HTERT RPE-1 (cell line): ENCODE results near the gene WDR35.
"Not testable (repeated sequence)": the region's sequence is repeated elsewhere in the genome, so short reads cannot be mapped to it uniquely, and the experiment has no call there.

Experiments used
- in situ Hi-C: fragments of 300-500 bp; cut with MboI; formaldehyde crosslinking; loops from 4 replicates; pipeline ENCODE4 v1.14.3; 2020; ENCODE audit warnings: low sequenced_read_pairs

The WDR35 gene

DNA sequence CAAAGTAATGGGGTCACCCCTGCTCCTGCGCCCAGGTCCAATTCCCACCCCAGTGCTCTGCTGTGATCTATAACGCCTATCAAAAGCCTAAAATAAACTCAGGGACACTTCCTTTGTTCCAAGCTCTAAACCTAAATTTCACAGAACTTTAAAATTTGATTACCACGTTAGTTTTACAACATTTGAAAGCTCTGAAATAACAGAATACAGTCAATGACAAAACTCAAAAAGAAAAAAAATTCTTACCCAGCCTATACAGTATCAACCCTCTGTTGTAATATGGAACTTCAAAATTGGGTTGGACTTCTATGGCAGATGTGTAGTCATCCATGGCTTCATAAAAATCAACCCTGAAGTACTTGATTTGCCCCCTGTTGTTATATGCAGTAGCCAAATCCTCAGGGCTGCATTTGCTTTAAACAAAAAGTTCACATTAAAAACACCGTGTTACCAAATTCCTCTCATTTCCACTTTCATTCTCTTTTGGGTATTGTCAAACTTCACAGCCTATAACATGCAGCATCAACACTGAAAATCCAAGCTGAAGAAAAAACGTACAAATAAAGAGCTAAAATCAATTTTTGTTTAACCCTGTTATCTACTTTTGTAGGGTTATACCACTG is 92.2 kb downstream of the WDR35 start:
- in situ Hi-C loops, result no loop called here

DNA sequence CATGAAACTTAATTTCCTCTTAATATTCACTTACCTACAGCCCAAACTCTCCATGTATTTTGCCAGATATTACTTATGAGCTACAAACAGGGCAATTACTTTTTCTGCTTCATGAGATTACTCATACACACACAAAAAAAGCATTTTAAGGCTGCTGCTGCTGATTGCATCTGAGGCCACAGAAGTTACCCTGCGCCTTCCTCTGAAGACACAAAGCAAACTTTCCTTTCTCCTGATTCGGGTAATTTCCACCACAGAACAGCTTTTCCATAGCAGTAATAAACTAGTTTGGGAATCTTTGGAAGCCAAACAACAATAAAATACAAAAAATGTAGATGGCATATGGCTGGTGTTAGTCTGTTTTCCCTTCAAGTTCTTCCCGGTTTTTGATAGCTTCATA is 94.4 kb downstream of the WDR35 start:
- in situ Hi-C loops, result no loop called here

DNA sequence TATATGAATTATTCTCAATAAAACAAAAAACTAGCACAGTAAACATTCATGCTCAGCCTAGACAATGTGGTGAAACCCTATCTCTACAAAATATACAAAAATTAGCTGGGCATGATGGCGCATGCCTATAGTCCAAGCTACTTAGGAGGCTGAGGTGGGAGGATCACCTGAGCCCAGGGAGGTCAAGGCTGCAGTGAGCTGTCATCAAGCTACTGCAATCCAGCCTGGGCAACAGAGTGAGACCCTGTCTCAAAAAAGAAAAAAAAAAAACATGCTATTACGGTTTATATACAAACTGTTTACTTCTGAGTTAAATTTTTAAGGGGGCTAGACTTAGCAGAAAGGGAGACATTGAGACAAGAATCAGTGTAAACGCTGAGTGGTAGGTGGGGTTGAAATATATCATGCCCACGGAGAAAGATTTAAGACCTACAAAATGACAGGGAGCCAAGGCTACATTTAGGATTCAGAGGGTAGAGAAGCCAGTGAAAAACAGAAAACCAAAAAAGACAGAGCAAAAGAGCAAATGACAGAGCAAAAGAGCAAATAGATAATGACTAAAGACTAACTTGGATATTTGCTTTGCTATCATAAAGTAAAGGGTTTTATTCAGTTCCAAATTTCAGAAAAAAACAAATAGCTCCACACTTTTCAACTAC is 95.6 kb downstream of the WDR35 start:
- in situ Hi-C loops, result no loop called here

DNA sequence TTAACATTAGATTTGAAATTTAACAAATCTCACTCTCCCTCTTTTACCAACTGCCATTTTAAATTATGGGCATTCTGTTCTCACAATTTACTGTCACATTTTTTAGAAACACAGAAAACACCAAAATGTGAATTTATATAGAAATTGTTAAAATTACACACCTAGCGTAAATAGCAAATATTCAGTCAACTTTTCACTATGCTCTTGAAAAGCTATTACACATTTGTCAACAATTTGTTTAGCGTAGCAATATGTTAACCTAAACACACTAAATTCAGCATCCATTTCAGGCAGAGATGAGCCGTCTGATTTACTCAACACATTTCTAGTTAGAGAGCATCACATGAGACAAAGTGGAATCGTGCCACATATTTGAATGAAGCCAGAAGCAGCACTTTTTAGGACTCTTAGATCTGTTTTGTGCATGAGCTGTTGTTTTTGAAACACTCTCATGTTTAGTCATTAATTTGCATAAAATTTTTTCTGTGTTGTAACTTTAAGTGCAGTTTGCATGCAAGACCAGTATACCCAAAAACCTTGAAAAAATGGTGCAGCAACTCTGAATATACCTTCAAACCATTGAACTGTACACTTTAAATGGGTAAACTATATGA is 96.3 kb downstream of the WDR35 start:
- in situ Hi-C loops, result no loop called here

DNA sequence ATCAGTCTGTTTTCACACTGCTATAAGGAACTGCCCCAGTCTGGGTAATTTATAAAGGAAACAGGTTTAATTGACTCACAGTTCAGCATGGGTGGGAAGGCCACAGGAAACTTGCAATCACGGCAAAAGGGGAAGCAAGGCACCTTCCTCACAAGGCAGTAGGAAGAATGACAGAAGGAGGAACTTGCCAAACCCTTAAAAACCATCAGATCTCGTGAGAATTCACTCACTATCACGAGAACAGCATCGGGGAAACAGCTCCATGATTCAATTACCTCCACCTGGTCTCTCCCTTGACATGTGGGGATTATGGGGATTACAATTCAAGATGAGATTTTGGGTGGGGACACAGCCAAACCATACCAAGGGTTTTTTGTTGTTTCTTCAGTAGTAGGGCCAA is 97.9 kb downstream of the WDR35 start:
- in situ Hi-C loops, result not testable (repeated sequence)

DNA sequence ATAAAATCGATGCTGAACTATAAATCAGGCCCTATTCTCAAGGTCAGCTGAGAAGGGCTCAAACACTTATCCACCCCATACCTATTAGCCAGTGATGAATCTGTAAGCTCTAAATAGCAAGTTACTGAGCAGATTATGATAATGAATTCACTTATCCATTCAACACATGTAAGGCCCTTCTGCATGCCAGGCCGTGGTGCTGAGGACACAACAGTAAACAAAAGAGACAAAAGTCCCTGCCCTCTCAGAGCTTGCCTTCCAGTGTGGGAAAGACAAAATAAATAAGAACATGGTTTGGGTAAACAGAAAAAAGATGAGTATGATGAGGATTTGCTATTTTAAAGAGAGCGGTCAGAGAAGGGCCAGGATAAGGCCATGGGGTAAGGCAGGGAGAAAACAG is 99.8 kb downstream of the WDR35 start:
- in situ Hi-C loops, result no loop called here

DNA sequence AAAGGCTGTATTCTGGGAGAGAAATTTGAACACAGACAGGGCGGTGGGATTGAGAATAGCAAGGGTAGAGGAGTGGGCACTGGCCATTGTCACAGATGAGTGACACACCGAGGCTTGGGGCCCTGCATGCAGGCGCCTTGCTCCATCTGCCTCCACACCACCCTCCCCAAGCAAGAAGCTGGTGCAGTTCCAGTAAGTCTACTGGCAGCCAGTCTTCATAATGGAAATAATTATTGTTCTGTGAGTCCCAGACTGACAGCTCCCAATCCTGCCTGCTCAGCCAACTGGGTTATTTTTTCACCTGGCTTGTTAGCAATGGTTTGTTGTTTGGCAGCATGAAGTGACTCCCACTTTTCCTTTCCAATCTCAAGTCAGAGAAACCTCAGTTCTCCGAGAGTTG is 101.1 kb downstream of the WDR35 start:
- in situ Hi-C loops, result no loop called here

DNA sequence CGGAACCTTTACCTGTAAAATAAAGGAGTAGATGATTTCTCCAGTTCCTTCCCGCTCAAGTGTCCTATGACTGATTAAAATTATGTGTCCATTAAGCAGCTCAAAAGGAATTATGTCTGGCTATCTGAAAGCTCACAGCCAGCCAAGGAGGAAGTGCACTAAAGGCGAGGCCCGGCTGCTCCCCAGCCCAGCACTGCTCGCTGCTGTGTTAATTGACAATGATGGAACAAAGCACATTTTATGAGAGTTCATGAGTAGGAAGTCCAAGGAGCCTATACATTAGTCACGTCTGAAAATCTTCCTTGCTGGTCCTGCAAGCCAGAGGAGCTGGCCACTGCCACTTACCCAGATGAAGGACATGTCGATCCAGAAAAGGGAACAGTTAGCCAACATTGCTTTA is 102.4 kb downstream of the WDR35 start:
- in situ Hi-C loops, result no loop called here

DNA sequence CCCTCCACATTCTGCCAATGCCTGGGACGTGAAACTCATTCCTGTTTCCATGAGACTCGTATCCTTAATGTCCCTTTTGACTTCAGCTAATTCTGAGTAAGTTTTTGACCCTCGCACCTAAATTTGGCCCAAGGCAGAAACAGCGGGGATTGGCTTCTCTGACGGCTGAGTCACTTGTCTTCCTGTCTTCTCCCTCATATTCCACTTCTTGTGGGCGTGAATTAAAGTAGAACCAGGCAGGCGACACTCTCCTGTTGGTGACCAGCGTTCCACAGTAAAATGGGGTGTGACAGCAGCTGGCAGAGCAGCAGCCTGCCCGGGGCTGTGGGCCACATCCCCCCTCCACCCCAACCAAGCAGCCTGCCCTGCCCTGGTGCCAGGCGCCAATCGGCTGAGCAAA is 103.6 kb downstream of the WDR35 start:
- in situ Hi-C loops, result no loop called here

DNA sequence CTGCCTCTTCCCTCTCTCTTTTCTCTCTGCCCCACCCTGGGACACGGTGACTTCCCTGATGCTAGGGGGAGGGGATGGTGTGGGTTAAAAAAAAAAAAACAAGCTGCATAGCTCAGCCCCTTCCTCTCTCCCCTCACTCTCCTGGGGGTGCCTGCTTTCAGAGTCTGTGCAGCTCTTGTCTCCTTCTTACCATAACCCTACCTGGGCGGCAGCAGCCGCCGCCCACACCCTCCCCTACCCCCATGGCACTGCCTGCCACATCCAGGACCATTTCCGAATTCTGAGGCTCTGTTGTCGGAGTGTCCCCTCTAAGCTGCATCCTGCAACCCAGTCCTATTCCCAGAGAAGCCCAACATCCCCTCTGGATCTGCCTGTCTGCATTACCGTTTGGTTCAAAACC is 104.1 kb downstream of the WDR35 start:
- in situ Hi-C loops, result no loop called here

DNA sequence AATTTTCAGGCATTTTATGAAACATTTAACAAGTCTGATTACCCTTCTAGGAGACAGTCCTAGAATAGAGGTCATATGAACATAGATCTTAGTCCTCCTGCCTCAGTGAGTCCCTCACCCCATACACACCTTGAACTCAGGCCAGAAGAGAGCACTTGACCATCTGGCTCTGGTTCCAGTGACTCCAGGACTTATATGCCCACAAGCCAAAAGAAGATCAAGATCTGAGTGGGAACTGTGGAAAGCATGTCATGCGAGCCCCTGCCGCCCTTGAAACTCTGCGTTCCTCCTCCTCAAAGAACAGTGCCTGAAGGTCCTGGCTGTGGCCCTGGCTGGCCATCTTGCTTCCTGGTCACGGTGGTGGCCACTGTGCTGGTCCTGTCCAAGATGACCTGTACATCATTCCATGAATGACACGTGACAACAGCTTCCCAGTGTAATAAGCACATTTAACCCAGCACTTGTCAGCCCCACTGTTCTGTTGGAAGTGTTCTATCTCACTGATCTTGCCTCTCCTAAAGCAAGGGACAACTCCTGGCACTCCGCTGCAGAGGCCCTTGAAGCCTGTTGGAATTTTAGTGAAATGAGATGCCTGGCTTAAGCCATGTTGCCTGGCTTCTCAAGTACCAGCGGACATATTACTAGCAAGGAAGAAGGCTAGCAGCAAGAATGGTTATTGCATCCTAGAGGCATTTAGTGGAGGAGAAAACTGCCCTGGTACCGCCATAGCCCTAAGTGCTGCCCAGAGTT is 105.8 kb downstream of the WDR35 start:
- in situ Hi-C loops, result no loop called here

DNA sequence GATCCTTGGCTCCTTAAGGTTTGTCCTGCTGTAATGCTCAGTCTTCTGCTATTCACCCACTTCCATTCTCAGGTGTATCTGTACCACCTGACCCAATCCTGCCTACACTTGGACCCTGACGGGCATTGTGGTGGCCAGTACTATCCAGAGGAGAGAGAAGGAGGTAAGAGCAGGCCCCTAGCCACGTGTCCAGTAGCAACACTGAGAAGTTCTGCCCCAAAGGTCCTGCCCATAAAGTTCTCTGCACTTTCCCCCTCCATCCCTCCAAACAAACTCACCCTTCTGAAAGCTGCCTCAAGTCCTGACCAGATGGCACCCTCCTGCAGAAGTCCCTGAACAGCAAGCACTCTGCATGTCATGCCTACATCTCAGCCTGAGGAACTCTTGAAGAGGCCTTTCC is 106.4 kb downstream of the WDR35 start:
- in situ Hi-C loops, result no loop called here

DNA sequence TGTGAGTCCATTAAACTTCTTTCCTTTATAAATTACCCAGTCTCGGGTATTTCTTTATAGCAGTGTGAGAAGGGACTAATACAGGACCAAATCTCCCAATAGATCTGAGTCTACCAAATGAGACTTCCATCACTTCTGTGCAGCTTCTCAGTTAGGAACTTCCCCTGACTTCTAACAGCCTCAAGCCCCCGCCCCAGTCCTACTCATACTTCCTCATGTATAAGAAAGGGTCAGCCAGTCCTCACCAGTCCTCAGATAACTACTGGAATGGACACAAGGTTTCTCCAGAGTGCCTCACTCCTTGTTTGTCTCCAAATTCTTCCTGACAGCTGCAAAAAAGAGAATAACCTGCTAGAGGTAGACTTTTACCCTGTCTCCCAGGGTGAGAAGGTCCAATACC is 107.6 kb downstream of the WDR35 start:
- in situ Hi-C loops, result no loop called here

DNA sequence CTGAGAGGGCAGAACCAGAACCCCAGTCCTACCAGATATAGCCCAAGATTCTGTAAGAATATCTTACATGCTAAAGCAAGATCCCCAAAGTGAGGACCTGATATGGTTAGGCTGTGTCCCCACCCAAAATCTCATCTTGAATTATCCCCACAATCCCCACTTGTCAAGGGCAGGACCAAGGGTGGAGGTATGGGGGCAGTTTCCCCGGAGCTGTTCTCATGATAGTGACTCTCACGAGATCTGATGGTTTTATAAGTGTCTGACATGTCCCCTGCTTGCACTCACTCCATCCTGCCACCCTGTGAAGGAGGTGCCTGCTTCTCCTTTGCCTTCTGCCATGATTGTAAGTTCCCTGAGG is 108.0 kb downstream of the WDR35 start:
- in situ Hi-C loops, result no loop called here

DNA sequence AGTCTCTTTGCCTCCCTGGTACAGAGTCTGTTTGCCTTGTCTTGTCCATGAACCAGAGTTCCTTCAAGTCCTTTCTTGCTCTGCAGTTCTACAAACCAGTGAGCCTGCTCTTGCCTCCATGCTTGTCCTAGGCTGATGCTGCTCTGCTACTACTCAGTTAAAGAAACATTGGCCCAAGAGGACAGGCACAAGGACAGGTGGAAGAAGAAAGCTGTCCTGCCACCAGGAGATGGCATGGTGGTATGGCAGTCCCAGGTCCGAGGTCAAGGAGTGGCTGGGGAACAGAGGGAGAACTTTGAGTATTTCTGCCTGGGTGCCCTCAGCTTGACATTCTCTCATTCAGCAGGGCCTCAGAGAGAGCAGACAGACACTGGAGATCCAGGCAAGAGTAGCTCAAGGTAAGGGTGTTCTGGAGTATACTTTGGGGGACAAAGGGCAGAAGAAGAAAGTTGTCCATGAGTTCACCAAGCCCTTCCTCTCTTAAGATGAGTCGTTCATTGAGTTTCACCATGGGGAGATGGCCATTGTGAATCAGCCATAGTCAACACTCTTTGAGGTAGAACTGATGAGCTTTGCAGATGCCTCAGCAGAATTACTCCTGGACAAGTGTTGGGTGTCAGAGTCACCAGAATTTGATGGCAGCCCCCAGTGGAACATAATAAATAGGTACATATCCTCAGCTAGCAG is 108.5 kb downstream of the WDR35 start:
- in situ Hi-C loops, result no loop called here

DNA sequence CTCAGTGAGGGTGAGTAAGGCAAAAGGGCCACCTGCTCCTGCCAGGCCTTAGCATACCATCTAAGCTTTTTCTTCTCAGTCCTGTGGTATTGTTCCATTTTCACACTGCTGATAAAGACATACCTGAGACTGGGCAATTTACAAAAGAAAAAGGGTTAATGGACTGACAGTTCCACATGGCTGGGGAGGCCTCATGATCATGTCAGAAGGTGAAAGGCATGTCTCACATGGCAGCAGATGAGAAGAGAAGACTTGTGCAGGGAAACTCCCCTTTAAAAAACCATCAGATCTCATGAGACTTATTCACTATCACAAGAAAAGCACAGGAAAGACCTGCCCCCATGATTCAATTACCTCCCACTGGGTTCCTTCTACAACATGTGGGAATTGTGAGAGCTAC is 109.7 kb downstream of the WDR35 start:
- in situ Hi-C loops, result not testable (repeated sequence)

DNA sequence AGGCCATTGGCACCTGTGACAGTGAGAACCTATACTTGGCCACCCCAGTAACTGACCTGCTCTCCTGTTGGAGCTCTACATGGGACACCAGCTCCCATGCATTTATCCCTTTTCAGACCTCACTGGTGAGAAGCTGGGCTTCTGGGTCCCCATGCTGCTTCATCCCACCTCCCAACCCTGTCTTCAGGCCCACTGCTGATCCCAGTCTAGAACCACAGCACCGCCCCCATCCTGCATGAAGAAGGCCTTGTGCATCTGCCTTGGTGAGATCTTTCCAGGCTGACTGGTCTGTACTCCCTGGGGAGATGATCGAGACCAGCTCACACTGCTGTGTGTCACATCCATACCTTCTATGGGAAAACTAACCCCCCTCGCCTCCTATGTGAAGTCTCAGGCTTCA is 110.8 kb downstream of the WDR35 start:
- in situ Hi-C loops, result no loop called here

DNA sequence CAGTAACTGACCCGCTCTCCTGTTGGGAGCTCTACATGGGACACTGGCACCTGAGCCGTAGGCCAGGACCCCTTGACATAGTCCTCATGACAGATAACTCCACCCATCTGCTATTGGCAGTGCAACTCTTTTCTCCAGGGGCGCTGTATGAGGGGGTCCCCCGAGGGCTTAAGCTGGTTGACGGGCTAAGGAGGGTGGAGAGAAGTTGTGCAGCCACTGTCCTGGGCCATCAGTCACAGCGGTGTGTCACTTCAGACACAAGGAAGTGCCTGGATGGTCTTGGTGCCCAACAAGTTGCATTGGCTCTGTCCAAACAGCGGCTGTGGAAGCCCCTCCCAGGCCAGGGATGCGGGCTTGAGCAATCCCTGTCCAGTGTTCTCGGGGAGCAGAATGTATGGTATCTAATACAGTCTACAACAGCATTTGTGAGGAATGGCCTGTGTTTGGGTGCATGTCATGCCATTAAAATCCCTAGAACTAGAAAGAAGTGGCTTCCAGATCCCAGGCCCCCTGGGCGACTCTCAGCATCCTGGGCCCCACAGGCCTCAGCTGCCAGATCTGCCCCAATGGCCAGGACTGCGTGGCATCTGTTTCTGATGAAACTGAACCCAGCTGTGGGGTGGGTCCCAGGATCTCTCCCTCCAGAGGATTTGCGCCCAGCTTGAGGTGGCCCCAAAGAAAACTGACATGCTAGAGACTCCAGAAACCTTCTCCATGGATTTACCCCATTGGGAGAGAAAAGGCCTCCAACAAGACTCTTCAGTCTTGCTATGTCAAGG is 111.4 kb downstream of the WDR35 start:
- in situ Hi-C loops, result no loop called here

DNA sequence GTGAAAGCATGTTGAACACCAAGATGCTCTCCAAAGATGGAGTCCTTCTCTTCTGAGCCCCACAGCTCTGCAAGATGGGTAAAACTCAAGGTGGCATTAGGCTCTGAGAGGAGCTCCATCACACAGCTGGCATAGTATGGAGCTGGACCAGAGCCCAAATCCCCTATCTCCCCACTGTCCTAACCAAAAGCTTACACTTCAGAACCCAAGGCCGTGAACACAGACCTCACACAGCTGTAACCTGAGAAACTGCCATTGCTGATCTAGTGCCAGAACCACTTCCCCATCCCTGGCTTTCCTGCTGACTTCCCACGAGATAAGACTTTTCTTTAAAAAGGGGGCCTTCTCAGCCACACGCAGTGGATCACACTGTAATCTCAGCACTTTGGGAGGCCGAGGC is 113.2 kb downstream of the WDR35 start:
- in situ Hi-C loops, result no loop called here

DNA sequence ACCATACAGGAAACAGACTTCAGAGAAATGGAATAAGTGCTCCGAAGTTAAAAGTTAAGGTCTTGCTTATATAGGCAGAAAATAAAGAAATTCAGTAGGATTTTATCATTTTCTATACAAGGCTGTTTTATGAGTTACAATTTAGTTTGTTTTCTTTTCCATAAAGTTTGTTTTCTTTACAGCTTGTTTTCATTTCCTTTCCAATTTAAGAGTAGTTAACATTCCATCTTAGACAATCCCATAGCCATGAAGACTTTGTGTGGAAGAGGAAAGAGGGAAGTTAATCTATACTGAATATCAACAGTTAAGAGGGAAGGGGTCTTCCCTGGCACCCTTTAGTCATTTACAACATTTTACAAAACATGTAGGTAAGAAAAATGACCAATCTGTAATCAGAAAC is 114.6 kb downstream of the WDR35 start:
- in situ Hi-C loops, result no loop called here

DNA sequence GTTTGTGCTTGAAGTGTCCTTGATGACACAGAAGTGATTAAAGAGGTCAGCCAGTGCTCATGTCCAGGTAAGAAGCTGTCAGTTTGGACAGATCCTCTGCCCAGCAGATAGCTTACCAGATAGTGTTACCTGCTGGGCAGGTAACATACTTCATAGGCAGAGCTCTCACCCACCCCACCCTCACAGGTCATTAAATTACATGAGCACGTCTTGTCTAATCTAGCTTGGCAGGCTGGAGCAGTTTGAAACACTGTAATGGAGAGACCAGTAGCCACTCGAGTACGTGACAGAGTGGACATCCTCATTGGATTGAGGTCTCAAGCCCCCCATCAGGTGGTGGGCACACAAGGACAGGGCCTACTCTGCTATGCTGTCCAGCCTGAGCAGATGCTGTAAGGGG is 115.2 kb downstream of the WDR35 start:
- in situ Hi-C loops, result no loop called here
